ENCODE results near the gene RNF115. TPM values are rescaled to one million over a fixed set of nuclear protein-coding genes. Genes with fewer than 3 reads are reported as not detected.
"Not testable (repeated sequence)": the region's sequence is repeated elsewhere in the genome, so short reads cannot be mapped to it uniquely, and the experiment has no call there.

RNF115 gene
- total and polyA plus RNA-seq, 8 donors = 4.9 to 8.1 (median 5.9) TPM

- no peaks in the 10 kb centered on the region for H3K27me3 ChIP-seq
- no peak overlapping the region for H3K27ac ChIP-seq
- FAIRE-seq (no peak), DNase-seq (no peak), ATAC-seq (no peak)
- WGBS, 2 donors = 100% methylated on average over 1 of the region's 1 CpG
- H3K4me3 ChIP-seq = no peak overlapping the region
- TF ChIP-seq CTCF (IDR thresholded peaks at IDR 0.05) = no peak
- H3K36me3 ChIP-seq = no peaks in the 10 kb centered on the region
- no peaks in the 10 kb centered on the region for H3K4me1 ChIP-seq
- intact Hi-C loops (cut with DNase I) = no loop called here
- H3K9me3 ChIP-seq = no peaks in the 10 kb centered on the region
Measured at GRCh38 chr1:145736191-145736590, 87.7 kb downstream of the RNF115 start.

- FAIRE-seq = no peak
Measured at GRCh38 chr1:145730900-145731299, 93.0 kb downstream of the RNF115 start.

GRCh38 chr1:145730467-145730866, 93.4 kb downstream of the RNF115 start:
- WGBS, 2 donors = 75 to 80% methylated on average over 4 of the region's 4 CpGs
- no peak for ATAC-seq
- FAIRE-seq = no peak
- intact Hi-C loops (cut with DNase I) = no loop called here
- no peak overlapping the region for H3K27ac ChIP-seq
- no peaks in the 10 kb centered on the region for H3K36me3 ChIP-seq
- no peak for TF ChIP-seq CTCF (IDR thresholded peaks at IDR 0.05)
- H3K4me1 ChIP-seq = no peaks in the 10 kb centered on the region
- no peaks in the 10 kb centered on the region for H3K9me3 ChIP-seq
- H3K27me3 ChIP-seq = no peaks in the 10 kb centered on the region
- no peak overlapping the region for H3K4me3 ChIP-seq
- DNase-seq = no peak

More at GRCh38 chr1:145730900-145731299, 93.0 kb downstream of the RNF115 start:
- H3K27me3 ChIP-seq = no peaks in the 10 kb centered on the region
- H3K4me3 ChIP-seq = no peak overlapping the region
- WGBS, 2 donors = 89 to 90% methylated on average over 3 of the region's 3 CpGs
- H3K9me3 ChIP-seq = no peaks in the 10 kb centered on the region
- DNase-seq (no peak), ATAC-seq (no peak)
- TF ChIP-seq CTCF (IDR thresholded peaks at IDR 0.05) = no peak
- no peaks in the 10 kb centered on the region for H3K36me3 ChIP-seq
- intact Hi-C loops (cut with DNase I) = no loop called here
- H3K4me1 ChIP-seq = no peaks in the 10 kb centered on the region
- no peak overlapping the region for H3K27ac ChIP-seq

- TF ChIP-seq CTCF (IDR thresholded peaks at IDR 0.05) = no peak
- intact Hi-C loops (cut with DNase I) = no loop called here
- H3K27me3 ChIP-seq = no peaks in the 10 kb centered on the region
- 84 to 88% methylated on average over 5 of the region's 5 CpGs for WGBS, 2 donors
- H3K4me1 ChIP-seq = no peaks in the 10 kb centered on the region
- FAIRE-seq (no peak), ATAC-seq (no peak), DNase-seq (no peak)
- H3K9me3 ChIP-seq = no peaks in the 10 kb centered on the region
- no peak overlapping the region for H3K27ac ChIP-seq
- H3K4me3 ChIP-seq = no peak overlapping the region
- no peaks in the 10 kb centered on the region for H3K36me3 ChIP-seq
Measured at GRCh38 chr1:145729666-145730436, 94.0 kb downstream of the RNF115 start.

GRCh38 chr1:145729196-145729595, 94.7 kb downstream of the RNF115 start:
- FAIRE-seq (no peak), ATAC-seq (no peak), DNase-seq (no peak)
- H3K27me3 ChIP-seq = no peaks in the 10 kb centered on the region
- H3K4me1 ChIP-seq = no peaks in the 10 kb centered on the region
- TF ChIP-seq CTCF (IDR thresholded peaks at IDR 0.05) = no peak
- 64 to 66% methylated on average over 5 of the region's 5 CpGs for WGBS, 2 donors
- H3K9me3 ChIP-seq = no peaks in the 10 kb centered on the region
- H3K36me3 ChIP-seq = no peaks in the 10 kb centered on the region
- no peak overlapping the region for H3K4me3 ChIP-seq
- intact Hi-C loops (cut with DNase I) = no loop called here
- H3K27ac ChIP-seq = no peak overlapping the region

GRCh38 chr1:145726193-145726592, 97.7 kb downstream of the RNF115 start:
- 94 to 97% methylated on average over 5 of the region's 5 CpGs for WGBS, 2 donors
- intact Hi-C loops (cut with DNase I); FAIRE-seq: not testable (repeated sequence)

More at GRCh38 chr1:145726193-145726592, 97.7 kb downstream of the RNF115 start:
- not testable (repeated sequence) for H3K4me1 ChIP-seq, H3K36me3 ChIP-seq, H3K4me3 ChIP-seq, H3K27me3 ChIP-seq, H3K27ac ChIP-seq, DNase-seq, H3K9me3 ChIP-seq, ATAC-seq

Data from pancreas (tissue), 10 donors.